Chondrocyte (in vitro differentiated cells): ENCODE measurements around the gene KLK5. TPM values are rescaled to one million over a fixed set of nuclear protein-coding genes. Genes with fewer than 3 reads are reported as not detected.

Experiments used
- DNase-seq: peaks from one replicate; pipeline ENCODE4 v3.0.0; 2021; ENCODE audit warnings: mixed read lengths, low spot score
- H3K27ac Mint-ChIP-seq: one replicate; pipeline ENCODE4 v1.8.0; 2021; ENCODE audit warnings: mild to moderate bottlenecking, moderate library complexity, mixed read lengths; ENCODE audit not compliant: unreplicated experiment
- H3K27me3 Mint-ChIP-seq: 2 replicates; pipeline ENCODE4 v1.8.0; 2021; ENCODE audit warnings: low read depth, mixed read lengths
- H3K36me3 Mint-ChIP-seq: 2 replicates; pipeline ENCODE4 v1.8.0; 2021; ENCODE audit warnings: low read depth, mixed read lengths
- H3K4me1 Mint-ChIP-seq: 2 replicates; pipeline ENCODE4 v1.8.0; 2021; ENCODE audit warnings: low read depth, mild to moderate bottlenecking, mixed read lengths
- H3K4me3 Mint-ChIP-seq: one replicate; pipeline ENCODE4 v1.8.0; 2021; ENCODE audit warnings: mild to moderate bottlenecking, moderate library complexity, mixed read lengths; ENCODE audit not compliant: unreplicated experiment
- H3K9me3 Mint-ChIP-seq: 2 replicates; pipeline ENCODE4 v1.8.0; 2021; ENCODE audit warnings: low read depth, mixed read lengths
- CTCF ChIP-seq: fragments of 200-600 bp; sonication (generic); IDR thresholded peaks from 2 replicates; pipeline ENCODE4 v1.5.0; 2021; ENCODE audit warnings: antibody characterized with exemption, mild to moderate bottlenecking, moderate library complexity
- total RNA-seq: library from RNA; stranded (reverse); gene quantifications from 3 replicates; pipeline ENCODE4 v1.2.1, GENCODE V29; 2021

Gene KLK5
- total RNA-seq, 1 donor from 2014 or later: 0.42 TPM

- Mint-ChIP-seq H3K36me3 (no peaks in the 10 kb centered on the region), H3K27me3 (peaks cover 7% of the 10 kb centered on the region), H3K27ac (no peak overlapping the region), H3K4me3 (no peak overlapping the region), H3K9me3 (peaks cover 10% of the 10 kb centered on the region), H3K4me1 (no peaks in the 10 kb centered on the region)
- DNase-seq: no peak
- no peak for TF ChIP-seq CTCF
Measured at GRCh38 chr19:50944795-50945194, 8.0 kb downstream of the KLK5 start.

GRCh38 chr19:50943074-50943828 is 9.6 kb downstream of the KLK5 start:
- no peak for DNase-seq
- Mint-ChIP-seq H3K27me3 (peaks cover 7% of the 10 kb centered on the region), H3K9me3 (peaks cover 16% of the 10 kb centered on the region), H3K36me3 (no peaks in the 10 kb centered on the region), H3K4me1 (no peaks in the 10 kb centered on the region), H3K4me3 (no peak overlapping the region), H3K27ac (no peak overlapping the region)
- no peak for TF ChIP-seq CTCF

- H3K9me3 Mint-ChIP-seq: peaks cover 16% of the 10 kb centered on the region
- H3K36me3 Mint-ChIP-seq: no peaks in the 10 kb centered on the region
- no peak for TF ChIP-seq CTCF
- H3K27ac Mint-ChIP-seq: no peak overlapping the region
- no peaks in the 10 kb centered on the region for H3K27me3 Mint-ChIP-seq
- H3K4me3 Mint-ChIP-seq: no peak overlapping the region
- DNase-seq: no peak
- no peaks in the 10 kb centered on the region for H3K4me1 Mint-ChIP-seq
Measured at GRCh38 chr19:50939596-50939995, 13.2 kb downstream of the KLK5 start.

- no peak overlapping the region for H3K4me3 Mint-ChIP-seq
- no peaks in the 10 kb centered on the region for H3K36me3 Mint-ChIP-seq
- peaks cover 13% of the 10 kb centered on the region for H3K27me3 Mint-ChIP-seq
- TF ChIP-seq CTCF: no peak
- H3K27ac Mint-ChIP-seq: no peak overlapping the region
- no peaks in the 10 kb centered on the region for H3K4me1 Mint-ChIP-seq
- H3K9me3 Mint-ChIP-seq: no peaks in the 10 kb centered on the region
- DNase-seq: no peak
Measured at GRCh38 chr19:50933640-50934039, 19.2 kb downstream of the KLK5 start.

- no peaks in the 10 kb centered on the region for H3K4me1 Mint-ChIP-seq
- no peaks in the 10 kb centered on the region for H3K9me3 Mint-ChIP-seq
- DNase-seq: no peak
- no peak overlapping the region for H3K4me3 Mint-ChIP-seq
- H3K36me3 Mint-ChIP-seq: no peaks in the 10 kb centered on the region
- no peak for TF ChIP-seq CTCF
- H3K27ac Mint-ChIP-seq: no peak overlapping the region
- peaks cover 15% of the 10 kb centered on the region for H3K27me3 Mint-ChIP-seq
Measured at GRCh38 chr19:50932690-50933083, 20.2 kb downstream of the KLK5 start.
